ENCODE measurements around the gene KMT5B.

KMT5B gene

DNA sequence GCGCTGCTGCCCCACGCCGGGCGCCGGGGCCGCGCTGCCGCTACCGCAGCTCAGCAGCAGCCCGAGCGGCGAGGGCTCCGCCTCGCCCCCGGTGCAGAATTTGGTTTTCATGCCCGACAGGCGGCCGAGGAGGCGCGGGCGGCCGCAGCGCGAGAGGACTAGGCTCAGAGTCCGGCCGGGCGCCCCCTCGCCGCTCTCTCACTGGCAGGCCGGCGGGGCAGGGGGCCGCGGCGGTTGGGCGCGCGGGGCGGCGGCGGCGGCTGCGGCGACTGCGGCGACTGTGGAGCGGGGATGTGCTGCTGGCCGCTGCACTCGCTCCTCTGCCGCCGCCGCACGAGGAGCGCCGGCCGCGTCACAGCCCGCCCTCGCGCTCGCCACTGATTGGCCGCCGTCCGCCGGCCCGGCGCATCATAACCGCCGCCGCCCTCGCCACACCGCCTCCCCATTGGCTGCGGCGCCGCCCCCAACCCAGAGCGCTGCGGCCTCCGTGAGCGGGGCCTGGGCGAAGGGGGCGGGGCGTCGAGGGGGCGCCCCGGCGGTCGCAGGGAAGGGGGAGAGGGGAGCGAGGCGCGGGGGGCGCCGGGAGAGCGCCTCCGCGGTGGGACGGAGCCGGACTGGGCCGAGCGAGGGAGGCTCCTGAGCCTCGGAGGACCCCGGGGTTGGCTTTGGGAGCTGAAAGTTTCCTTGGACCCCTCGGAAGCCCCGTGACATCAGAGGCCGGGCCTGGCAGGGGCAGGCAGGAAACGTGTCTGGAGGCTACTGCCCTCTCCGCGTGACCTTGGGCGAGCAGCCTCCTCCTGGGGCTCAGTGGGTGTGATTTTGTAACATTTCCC, 91.8 kb downstream of the KMT5B start, which contains the start of gene CHKA (continued):
- TF ChIP-seq PRDM4 (tag by site-specific recombination; IDR thresholded peaks at IDR 0.05) (no peak), GLI4 (tag by site-specific recombination; IDR thresholded peaks at IDR 0.05) (no peak), GLI2 (tag by site-specific recombination; IDR thresholded peaks at IDR 0.05; ENCODE audit: borderline replicate concordance, low read depth) (no peak), ZNF16 (tag by site-specific recombination; IDR thresholded peaks at IDR 0.05; ENCODE audit: low read depth) (no peak), ZNF112 (tag by site-specific recombination; IDR thresholded peaks at IDR 0.05) (no peak), ZIC2 (tag by site-specific recombination; IDR thresholded peaks at IDR 0.05) (peak; percentile 52), ZBTB20 (tag by site-specific recombination; IDR thresholded peaks at IDR 0.05) (peak; percentile 28; the same call in 1 of the 2 replicates), ZNF544 (tag by site-specific recombination; IDR thresholded peaks at IDR 0.05) (no peak), ZNF426 (tag by site-specific recombination; IDR thresholded peaks at IDR 0.05) (no peak), ZNF626 (tag by site-specific recombination; IDR thresholded peaks at IDR 0.05) (no peak), YY2 (tag by site-specific recombination; IDR thresholded peaks at IDR 0.05) (no peak), ZNF157 (tag by site-specific recombination; IDR thresholded peaks at IDR 0.05) (no peak), ZNF350 (tag by site-specific recombination; IDR thresholded peaks at IDR 0.05) (no peak), ZNF23 (tag by site-specific recombination; IDR thresholded peaks at IDR 0.05; ENCODE audit: borderline replicate concordance) (no peak), ZNF2 (tag by site-specific recombination; IDR thresholded peaks at IDR 0.05) (no peak), PRDM10 (tag by site-specific recombination; IDR thresholded peaks at IDR 0.05) (peak; percentile 55), ZNF416 (tag by site-specific recombination; IDR thresholded peaks at IDR 0.05) (no peak), ZNF837 (tag by site-specific recombination; IDR thresholded peaks at IDR 0.05) (no peak), MEIS1 (CRISPR knock-in tag; IDR thresholded peaks at IDR 0.05; ENCODE audit: borderline replicate concordance) (no peak), ZXDB (tag by site-specific recombination; IDR thresholded peaks at IDR 0.05) (peak; percentile 90), ZBTB1 (tag by site-specific recombination; IDR thresholded peaks at IDR 0.05) (no peak), YY1 (tag by site-specific recombination; IDR thresholded peaks at IDR 0.05) (no peak), ZNF211 (tag by site-specific recombination; IDR thresholded peaks at IDR 0.05; ENCODE audit: low read depth) (no peak), REPIN1 (tag by site-specific recombination; IDR thresholded peaks at IDR 0.05; ENCODE audit: low read depth) (no peak), WT1 (tag by site-specific recombination; IDR thresholded peaks at IDR 0.05) (no peak), ZNF114 (tag by site-specific recombination; IDR thresholded peaks at IDR 0.05) (no peak), ZNF311 (tag by site-specific recombination; IDR thresholded peaks at IDR 0.05; ENCODE audit: borderline replicate concordance) (no peak)
- TF ChIP-seq, protein P1, sequence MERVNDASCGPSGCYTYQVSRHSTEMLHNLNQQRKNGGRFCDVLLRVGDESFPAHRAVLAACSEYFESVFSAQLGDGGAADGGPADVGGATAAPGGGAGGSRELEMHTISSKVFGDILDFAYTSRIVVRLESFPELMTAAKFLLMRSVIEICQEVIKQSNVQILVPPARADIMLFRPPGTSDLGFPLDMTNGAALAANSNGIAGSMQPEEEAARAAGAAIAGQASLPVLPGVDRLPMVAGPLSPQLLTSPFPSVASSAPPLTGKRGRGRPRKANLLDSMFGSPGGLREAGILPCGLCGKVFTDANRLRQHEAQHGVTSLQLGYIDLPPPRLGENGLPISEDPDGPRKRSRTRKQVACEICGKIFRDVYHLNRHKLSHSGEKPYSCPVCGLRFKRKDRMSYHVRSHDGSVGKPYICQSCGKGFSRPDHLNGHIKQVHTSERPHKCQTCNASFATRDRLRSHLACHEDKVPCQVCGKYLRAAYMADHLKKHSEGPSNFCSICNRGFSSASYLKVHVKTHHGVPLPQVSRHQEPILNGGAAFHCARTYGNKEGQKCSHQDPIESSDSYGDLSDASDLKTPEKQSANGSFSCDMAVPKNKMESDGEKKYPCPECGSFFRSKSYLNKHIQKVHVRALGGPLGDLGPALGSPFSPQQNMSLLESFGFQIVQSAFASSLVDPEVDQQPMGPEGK (tag by site-specific recombination; IDR thresholded peaks at IDR 0.05): peak; percentile 67
- TF ChIP-seq, protein P2, sequence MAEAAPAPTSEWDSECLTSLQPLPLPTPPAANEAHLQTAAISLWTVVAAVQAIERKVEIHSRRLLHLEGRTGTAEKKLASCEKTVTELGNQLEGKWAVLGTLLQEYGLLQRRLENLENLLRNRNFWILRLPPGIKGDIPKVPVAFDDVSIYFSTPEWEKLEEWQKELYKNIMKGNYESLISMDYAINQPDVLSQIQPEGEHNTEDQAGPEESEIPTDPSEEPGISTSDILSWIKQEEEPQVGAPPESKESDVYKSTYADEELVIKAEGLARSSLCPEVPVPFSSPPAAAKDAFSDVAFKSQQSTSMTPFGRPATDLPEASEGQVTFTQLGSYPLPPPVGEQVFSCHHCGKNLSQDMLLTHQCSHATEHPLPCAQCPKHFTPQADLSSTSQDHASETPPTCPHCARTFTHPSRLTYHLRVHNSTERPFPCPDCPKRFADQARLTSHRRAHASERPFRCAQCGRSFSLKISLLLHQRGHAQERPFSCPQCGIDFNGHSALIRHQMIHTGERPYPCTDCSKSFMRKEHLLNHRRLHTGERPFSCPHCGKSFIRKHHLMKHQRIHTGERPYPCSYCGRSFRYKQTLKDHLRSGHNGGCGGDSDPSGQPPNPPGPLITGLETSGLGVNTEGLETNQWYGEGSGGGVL (tag by site-specific recombination; IDR thresholded peaks at IDR 0.05): no peak
- TF ChIP-seq, protein P3, sequence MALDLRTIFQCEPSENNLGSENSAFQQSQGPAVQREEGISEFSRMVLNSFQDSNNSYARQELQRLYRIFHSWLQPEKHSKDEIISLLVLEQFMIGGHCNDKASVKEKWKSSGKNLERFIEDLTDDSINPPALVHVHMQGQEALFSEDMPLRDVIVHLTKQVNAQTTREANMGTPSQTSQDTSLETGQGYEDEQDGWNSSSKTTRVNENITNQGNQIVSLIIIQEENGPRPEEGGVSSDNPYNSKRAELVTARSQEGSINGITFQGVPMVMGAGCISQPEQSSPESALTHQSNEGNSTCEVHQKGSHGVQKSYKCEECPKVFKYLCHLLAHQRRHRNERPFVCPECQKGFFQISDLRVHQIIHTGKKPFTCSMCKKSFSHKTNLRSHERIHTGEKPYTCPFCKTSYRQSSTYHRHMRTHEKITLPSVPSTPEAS (tag by site-specific recombination; IDR thresholded peaks at IDR 0.05): no peak

Data from HEK293 (cell line).